GM18502 (cell line): ENCODE results near the gene ZFP36L1.
A peak's percentile ranks its signal among the peaks of the same experiment; 100 is the strongest.

Source experiments
- ATAC-seq: cut with Tn5 transposase; IDR thresholded peaks from one replicate; pipeline ENCODE4 v1.9.1; 2021; ENCODE audit warnings: mild to moderate bottlenecking; ENCODE audit not compliant: unreplicated experiment, poor library complexity

Gene ZFP36L1

GRCh38 chr14:68816943-68817430 lies 24.1 kb upstream of the ZFP36L1 start:
- ATAC-seq, result no peak

- peak; percentile 54 for ATAC-seq
Observed at GRCh38 chr14:68816183-68816942, 23.5 kb upstream of the ZFP36L1 start.

- peak; percentile 1 for ATAC-seq
Observed at GRCh38 chr14:68815298-68816182, 22.7 kb upstream of the ZFP36L1 start.

GRCh38 chr14:68814539-68815297 lies 21.9 kb upstream of the ZFP36L1 start:
- no peak for ATAC-seq

- no peak for ATAC-seq
Observed at GRCh38 chr14:68814238-68814538, 21.3 kb upstream of the ZFP36L1 start.

- no peak for ATAC-seq
Observed at GRCh38 chr14:68813318-68813838, 20.5 kb upstream of the ZFP36L1 start.

- ATAC-seq, result no peak
Observed at GRCh38 chr14:68811171-68811570, 18.3 kb upstream of the ZFP36L1 start.

- ATAC-seq, result no peak
Observed at GRCh38 chr14:68810173-68811153, 17.6 kb upstream of the ZFP36L1 start.

GRCh38 chr14:68809524-68809923 lies 16.7 kb upstream of the ZFP36L1 start:
- ATAC-seq, result no peak

GRCh38 chr14:68808696-68809480 lies 16.0 kb upstream of the ZFP36L1 start:
- ATAC-seq, result no peak

GRCh38 chr14:68807987-68808386 lies 15.1 kb upstream of the ZFP36L1 start:
- ATAC-seq, result no peak

- ATAC-seq, result no peak
Observed at GRCh38 chr14:68807148-68807600, 14.3 kb upstream of the ZFP36L1 start.

GRCh38 chr14:68806526-68807147 lies 13.8 kb upstream of the ZFP36L1 start:
- no peak for ATAC-seq

- ATAC-seq, result no peak
Observed at GRCh38 chr14:68805414-68805813, 12.5 kb upstream of the ZFP36L1 start.

- no peak for ATAC-seq
Observed at GRCh38 chr14:68801631-68802030, 8.8 kb upstream of the ZFP36L1 start.

- no peak for ATAC-seq
Observed at GRCh38 chr14:68800953-68801352, 8.1 kb upstream of the ZFP36L1 start.

- no peak for ATAC-seq
Observed at GRCh38 chr14:68800390-68800789, 7.5 kb upstream of the ZFP36L1 start.

- no peak for ATAC-seq
Observed at GRCh38 chr14:68798621-68799020, 5.8 kb upstream of the ZFP36L1 start.
